T47D (cell line): Measurements from ENCODE around the gene NSRP1.
"Not testable (repeated sequence)": the region's sequence is repeated elsewhere in the genome, so short reads cannot be mapped to it uniquely, and the experiment has no call there.

Experiments
- DNase-seq, 2 experiments: peaks; one replicate each; pipeline versions ENCODE4 v3.0.0 to v3.0.0-alpha.2; 2011 to 2012; ENCODE audit warnings: low read depth in 1 of 2, low spot score in 1 of 2
- JUND ChIP-seq: IDR thresholded peaks from 2 replicates; pipeline ENCODE4 v1.6.1; 2012; ENCODE audit warnings: low read depth
- in situ Hi-C: cut with HindIII; loops from 2 replicates; pipeline ENCODE4 v1.10.0; 2016; ENCODE audit warnings: low sequenced_read_pairs, low pct_unique_long_range_greater_than_20kb

Gene NSRP1

GRCh38 chr17:30095507-30096244 lies 20.9 kb upstream of the NSRP1 start:
- in situ Hi-C loops = no loop called here
- DNase-seq = peak; percentile 49 to 80
- TF ChIP-seq JUND = no peak

- in situ Hi-C loops = no loop called here
- no peak for DNase-seq
- no peak for TF ChIP-seq JUND
Measured at GRCh38 chr17:30101686-30102390, 14.8 kb upstream of the NSRP1 start.

- in situ Hi-C loops = no loop called here
- TF ChIP-seq JUND = no peak
- DNase-seq = no peak
Measured at GRCh38 chr17:30103921-30104320, 12.7 kb upstream of the NSRP1 start.

- TF ChIP-seq JUND = no peak
- in situ Hi-C loops = no loop called here
- DNase-seq = peak; percentile 58 to 84
Measured at GRCh38 chr17:30104575-30105339, 11.9 kb upstream of the NSRP1 start.

GRCh38 chr17:30112794-30113193 lies 3.8 kb upstream of the NSRP1 start:
- no peak for TF ChIP-seq JUND
- no peak for DNase-seq
- in situ Hi-C loops = no loop called here

GRCh38 chr17:30113213-30113612 lies 3.4 kb upstream of the NSRP1 start:
- in situ Hi-C loops = no loop called here

GRCh38 chr17:30116345-30116660 lies 313 bp upstream of the NSRP1 start:
- TF ChIP-seq JUND = no peak
- DNase-seq = no peak
- in situ Hi-C loops = no loop called here

More at GRCh38 chr17:30113213-30113612, 3.4 kb upstream of the NSRP1 start:
- DNase-seq = peak in 1 of 2 experiments; percentile 72
- TF ChIP-seq JUND = no peak

GRCh38 chr17:30117675-30118081 lies 1.1 kb downstream of the NSRP1 start:
- in situ Hi-C loops = no loop called here
- no peak for DNase-seq
- no peak for TF ChIP-seq JUND

GRCh38 chr17:30118635-30119034 lies 2.0 kb downstream of the NSRP1 start:
- in situ Hi-C loops, DNase-seq: not testable (repeated sequence)

GRCh38 chr17:30124273-30124796 lies 7.7 kb downstream of the NSRP1 start:
- TF ChIP-seq JUND = no peak
- in situ Hi-C loops = no loop called here
- no peak for DNase-seq

- no peak for TF ChIP-seq JUND
- no peak for DNase-seq
- in situ Hi-C loops = no loop called here
Measured at GRCh38 chr17:30130121-30130520, 13.5 kb downstream of the NSRP1 start.

GRCh38 chr17:30132615-30133014 lies 16.0 kb downstream of the NSRP1 start:
- in situ Hi-C loops = no loop called here
- no peak for DNase-seq
- TF ChIP-seq JUND = no peak

- in situ Hi-C loops = no loop called here
- TF ChIP-seq JUND = no peak
- DNase-seq = no peak
Measured at GRCh38 chr17:30133197-30133596, 16.6 kb downstream of the NSRP1 start.
